Bladder microvascular endothelial cell (primary cell): Measurements from ENCODE around the gene NELL2. TPM values are rescaled to one million over a fixed set of nuclear protein-coding genes. Genes with fewer than 3 reads are reported as not detected.

Experiments used
- total RNA-seq: library from RNA; depleted of rRNA; stranded (reverse); fragments of >200 nt; gene quantifications from 2 replicates; pipeline ENCODE4 v1.2.3, GENCODE V29; 2014

The NELL2 gene
- 0.06 TPM in 1 of 2 replicates, not detected in the other for total RNA-seq

GRCh38 chr12:44875954-44876543 lies at the start of gene NELL2:
Gene NELL2 (minus strand): TSS chr12:44876315. CDS start chr12:44875869, 446 bp downstream.

Other genes starting within 250 kb of the NELL2 start
- gene DBX2, start 174.8 kb upstream of the NELL2 start, total RNA-seq = not detected in 2 replicates